HepG2 (cell line): ENCODE data around the gene SETD1B. TPM values are rescaled to one million over a fixed set of nuclear protein-coding genes. Genes with fewer than 3 reads are reported as not detected.

Source experiments
- HNF1B ChIP-seq: sonication (generic); formaldehyde crosslinking; IDR thresholded peaks from 2 replicates; pipeline ENCODE4 v1.5.1; 2020; ENCODE audit warnings: mild to moderate bottlenecking, moderate library complexity, missing genetic modification reagents
- MED13 ChIP-seq: sonication (generic); formaldehyde crosslinking; IDR thresholded peaks from 2 replicates; pipeline ENCODE4 v1.5.0; 2020; ENCODE audit warnings: missing genetic modification reagents
- NCOA5 ChIP-seq: sonication (generic); formaldehyde crosslinking; IDR thresholded peaks from 2 replicates; pipeline ENCODE4 v1.4.0; 2020; ENCODE audit warnings: missing genetic modification reagents
- PRDM15 ChIP-seq: sonication (generic); formaldehyde crosslinking; IDR thresholded peaks from 2 replicates; pipeline ENCODE4 v1.4.0; 2020; ENCODE audit warnings: missing genetic modification reagents
- RARG ChIP-seq: sonication (generic); formaldehyde crosslinking; IDR thresholded peaks from 2 replicates; pipeline ENCODE4 v1.4.0; 2020; ENCODE audit warnings: low read depth, mild to moderate bottlenecking, missing genetic modification reagents
- RCOR2 ChIP-seq: IDR thresholded peaks from 2 replicates; pipeline ENCODE4 v1.6.1; 2016; ENCODE audit warnings: missing biosample characterization, missing genetic modification reagents
- TFAP4 ChIP-seq: sonication (generic); IDR thresholded peaks from 2 replicates; pipeline ENCODE4 v1.6.1; 2016; ENCODE audit warnings: low read depth, borderline replicate concordance
- TFDP2 ChIP-seq: sonication (generic); formaldehyde crosslinking; IDR thresholded peaks from 2 replicates; pipeline ENCODE4 v1.4.0; 2020; ENCODE audit warnings: missing genetic modification reagents
- ZFY ChIP-seq: sonication (generic); formaldehyde crosslinking; IDR thresholded peaks from 2 replicates; pipeline ENCODE4 v1.4.0; 2020; ENCODE audit warnings: missing genetic modification reagents
- ZMYM2 ChIP-seq: sonication (generic); formaldehyde crosslinking; IDR thresholded peaks from 2 replicates; pipeline ENCODE4 v1.8.0; 2022; ENCODE audit warnings: mild to moderate bottlenecking, missing genetic modification reagents
- ZNF556 ChIP-seq: sonication (generic); formaldehyde crosslinking; IDR thresholded peaks from 2 replicates; pipeline ENCODE4 v1.4.0; 2020; ENCODE audit warnings: mild to moderate bottlenecking, missing genetic modification reagents, borderline replicate concordance
- ZNF580 ChIP-seq: IDR thresholded peaks from 2 replicates; pipeline ENCODE4 v1.6.1; 2016; ENCODE audit warnings: low read depth, borderline replicate concordance
- ZNF629 ChIP-seq: sonication (generic); formaldehyde crosslinking; conservative IDR thresholded peaks from 2 replicates; pipeline ENCODE4 v1.5.0; 2020; ENCODE audit warnings: missing genetic modification reagents
- ZNF674 ChIP-seq: sonication (generic); formaldehyde crosslinking; IDR thresholded peaks from 2 replicates; pipeline ENCODE4 v1.5.0; 2020; ENCODE audit warnings: low read depth, mild to moderate bottlenecking, missing genetic modification reagents
- ZNF740 ChIP-seq: sonication (generic); formaldehyde crosslinking; IDR thresholded peaks from 2 replicates; pipeline ENCODE4 v1.4.0; 2020; ENCODE audit warnings: missing genetic modification reagents
- ZSCAN5A ChIP-seq: sonication (generic); formaldehyde crosslinking; IDR thresholded peaks from 2 replicates; pipeline ENCODE4 v1.8.0; 2022; ENCODE audit warnings: mild to moderate bottlenecking, missing genetic modification reagents, borderline replicate concordance
- polyA plus RNA-seq, 8 experiments: library from polyadenylated mRNA; depleted of rRNA in 3 of 8; stranded (reverse) in 7 of 8; unstranded in 1 of 8; fragments of >200 nt; fragmentation: Illumina TruSeq in 4 of 8; extraction: Trizol in 4 of 8; gene quantifications; 2 replicates each; pipeline versions ENCODE4 v1.2.1 to v1.2.3, GENCODE V29; 2011 to 2016; ENCODE audit warnings: low read depth in 4 of 8, missing spikeins in 1 of 8, mixed read lengths in 1 of 8; ENCODE audit not compliant: insufficient read depth in 1 of 8
- total RNA-seq, 5 experiments: library from RNA; depleted of rRNA; stranded (reverse); fragments of >200 nt; fragmentation: Illumina TruSeq; extraction: Trizol; gene quantifications; 2 replicates each; pipeline ENCODE4 v1.2.3, GENCODE V29; 2016; ENCODE audit warnings: low read depth in 1 of 5

The SETD1B gene
- total and polyA plus RNA-seq, 2 of the 13 experiments (the other 11 are each of a cell fraction or from before 2014, with no cell fraction given), result 1.1 to 1.4 TPM

GRCh38 chr12:121858662-121859572 is 55.1 kb downstream of the SETD1B start, which contains the start of gene HPD (continued):
- TF ChIP-seq ZMYM2 (CRISPR knock-in tag) (peak; percentile 69; the same call in 1 of the 2 replicates), ZNF556 (CRISPR knock-in tag) (no peak; the same call in 1 of the 2 replicates), NCOA5 (CRISPR knock-in tag) (no peak), ZNF674 (CRISPR knock-in tag) (no peak), ZNF740 (CRISPR knock-in tag) (0 out of 2 replicates have a peak, but pooled peaks have one; percentile 50), MED13 (CRISPR knock-in tag) (peak; percentile 36; the same call in 1 of the 2 replicates), ZSCAN5A (CRISPR knock-in tag) (no peak), RCOR2 (CRISPR knock-in tag) (peak; percentile 77), ZFY (CRISPR knock-in tag) (peak; percentile 89), ZNF580 (peak; percentile 20; the same call in 1 of the 2 replicates), PRDM15 (peak; percentile 95), HNF1B (CRISPR knock-in tag) (peak; percentile 30; the same call in 1 of the 2 replicates), TFAP4 (0 out of 2 replicates have a peak, but pooled peaks have one; percentile 41), RARG (no peak), TFDP2 (CRISPR knock-in tag) (peak; percentile 52), ZNF629 (peak; percentile 49)
